ENCODE data around the gene CEPT1. TPM values are rescaled to one million over a fixed set of nuclear protein-coding genes. Genes with fewer than 3 reads are reported as not detected.

Gene CEPT1
- total RNA-seq, 1 donor: 18.3 TPM

DNA sequence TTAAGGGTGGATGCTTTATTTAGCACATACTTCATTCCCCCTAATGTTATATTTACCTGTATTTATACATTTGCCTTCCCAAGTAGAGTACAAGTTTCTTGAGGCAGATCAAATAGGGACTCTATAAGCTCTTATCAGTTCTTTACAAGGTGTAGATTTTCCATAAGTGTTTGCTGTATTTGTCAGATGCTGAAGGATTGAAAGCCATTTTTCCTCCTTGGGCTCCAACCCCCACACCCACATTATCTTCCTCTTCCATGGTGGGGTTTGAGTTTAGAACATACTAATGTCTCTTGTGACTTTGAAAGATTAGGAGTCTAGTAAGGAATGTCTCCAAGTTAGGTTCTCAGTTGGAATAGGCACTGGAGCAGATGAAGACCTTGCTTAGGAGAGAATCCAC, 85.1 kb downstream of the CEPT1 start:
- DNase-seq (ENCODE audit: low read depth in 2 of 3, low spot score in 2 of 3): no peak

DNA sequence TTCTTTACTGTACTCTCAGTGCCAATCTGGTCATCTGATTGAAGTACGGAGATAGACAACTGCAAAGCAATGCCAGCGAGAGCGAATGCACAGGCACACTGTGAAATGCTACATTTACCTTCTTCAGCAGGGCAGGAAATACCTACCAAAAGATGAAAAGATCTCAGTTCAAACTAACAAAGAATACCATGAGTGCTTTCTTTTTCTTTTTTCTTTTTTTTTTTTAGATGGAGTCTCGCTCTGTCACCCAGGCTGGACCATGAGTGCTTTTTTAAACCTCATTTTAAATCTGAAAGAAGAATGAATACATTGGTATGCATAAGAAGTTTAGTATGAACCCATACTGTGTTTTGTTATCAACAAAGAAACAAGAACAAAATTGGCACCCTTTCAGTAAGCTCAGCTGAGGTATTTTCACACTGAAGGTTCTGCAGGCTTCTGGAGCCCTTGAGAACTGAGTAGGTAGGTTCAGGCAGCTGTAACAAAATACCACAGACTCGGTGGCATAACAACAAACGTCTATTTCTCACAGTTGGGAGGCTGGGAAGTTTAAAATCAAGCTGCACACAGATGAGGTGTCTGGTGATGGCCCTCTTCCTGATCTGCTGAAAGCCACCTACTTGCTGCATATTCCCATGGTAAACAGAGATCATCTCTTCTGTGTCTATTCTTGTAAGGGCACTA, 85.8 kb downstream of the CEPT1 start:
- no peak for DNase-seq (ENCODE audit: low read depth in 2 of 3, low spot score in 2 of 3)

DNA sequence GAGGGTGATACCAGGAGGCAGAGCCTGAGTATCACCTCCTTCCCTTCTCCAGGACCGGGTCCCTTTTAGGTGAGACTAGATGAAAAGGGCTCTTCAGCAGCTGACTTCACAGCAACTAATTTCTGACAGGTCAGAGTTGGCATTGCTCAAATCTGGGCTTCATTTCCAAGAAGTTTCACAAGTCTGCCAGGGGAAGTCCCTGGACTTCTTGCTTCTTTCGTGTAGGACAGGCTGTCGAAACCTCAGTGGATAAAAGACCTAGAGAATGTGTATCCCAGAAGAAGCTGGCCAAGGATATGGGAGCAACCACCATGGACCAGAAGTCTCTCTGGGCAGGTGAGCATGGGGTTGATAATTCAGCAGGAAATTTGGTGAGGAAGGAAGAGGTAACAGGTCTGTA, 87.4 kb downstream of the CEPT1 start, which contains the start of gene CHI3L2:
Gene CHI3L2 (plus strand): TSS at position 280 of the 400 bp plus-strand sequence. CDS start 17 bp downstream, at position 297.
- DNase-seq (ENCODE audit: low read depth in 2 of 3, low spot score in 2 of 3): no peak

DNA sequence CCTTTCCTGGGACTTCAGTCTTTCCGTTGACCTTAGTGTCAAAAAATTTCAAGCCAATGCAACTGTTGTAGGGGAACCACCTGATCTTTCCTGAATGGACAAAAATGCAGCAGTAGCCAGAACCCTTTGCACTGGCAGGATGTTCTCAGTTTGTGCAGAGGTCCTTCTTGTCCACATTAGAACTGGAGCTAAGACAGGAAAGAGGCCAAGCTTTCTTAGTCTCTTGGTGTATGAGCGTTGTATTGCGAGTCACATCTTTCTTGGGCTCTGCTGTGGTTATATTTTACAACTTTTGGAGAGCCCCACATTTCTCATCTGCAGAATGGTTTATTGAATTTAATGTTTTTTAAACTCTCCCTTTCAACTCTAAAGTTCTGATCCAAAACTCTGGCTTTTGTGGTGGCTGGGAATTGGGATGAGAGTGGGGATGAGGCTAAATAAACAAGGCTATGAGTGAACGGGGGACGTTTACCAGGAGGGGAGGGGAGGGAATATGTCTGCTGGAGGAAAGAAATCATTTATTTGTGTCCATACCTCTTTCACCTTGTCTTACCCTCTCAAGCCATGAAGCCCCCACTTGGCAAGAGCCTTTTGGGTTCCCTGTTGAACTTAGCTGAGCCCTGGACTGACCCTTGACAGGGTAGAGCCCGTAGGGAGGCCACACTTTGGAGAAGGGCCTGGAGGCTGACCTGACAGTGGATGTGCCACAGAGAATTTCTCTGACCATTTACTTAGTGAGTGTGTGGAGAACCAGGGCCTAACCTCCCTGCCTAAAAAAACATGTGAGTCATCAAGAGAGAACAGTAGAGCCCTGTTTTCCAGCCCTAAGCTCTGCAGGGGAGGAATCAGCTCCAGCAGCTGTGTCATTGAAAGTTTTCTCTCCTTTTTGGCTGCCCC, 88.1 kb downstream of the CEPT1 start:
- DNase-seq (ENCODE audit: low read depth in 2 of 3, low spot score in 2 of 3): no peak

DNA sequence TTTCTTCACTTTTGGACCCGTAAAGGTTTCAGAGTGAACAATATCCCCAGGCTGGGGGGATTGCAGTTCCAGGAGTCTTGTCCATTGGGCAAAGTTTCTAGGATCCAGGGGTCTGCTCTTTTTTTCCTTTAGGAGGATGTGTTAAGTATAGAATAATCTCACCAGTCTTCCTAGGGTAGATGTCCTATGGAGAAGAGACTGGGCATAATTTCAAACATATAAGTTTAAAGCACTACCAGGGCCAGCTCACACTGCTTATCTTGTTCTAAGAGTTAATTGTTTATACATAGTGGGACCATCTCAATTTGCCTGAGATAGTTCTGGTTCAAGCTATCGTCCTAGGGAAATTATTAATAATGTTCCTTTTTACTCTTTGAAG, 88.7 kb downstream of the CEPT1 start:
- DNase-seq (ENCODE audit: low read depth in 2 of 3, low spot score in 2 of 3): no peak

DNA sequence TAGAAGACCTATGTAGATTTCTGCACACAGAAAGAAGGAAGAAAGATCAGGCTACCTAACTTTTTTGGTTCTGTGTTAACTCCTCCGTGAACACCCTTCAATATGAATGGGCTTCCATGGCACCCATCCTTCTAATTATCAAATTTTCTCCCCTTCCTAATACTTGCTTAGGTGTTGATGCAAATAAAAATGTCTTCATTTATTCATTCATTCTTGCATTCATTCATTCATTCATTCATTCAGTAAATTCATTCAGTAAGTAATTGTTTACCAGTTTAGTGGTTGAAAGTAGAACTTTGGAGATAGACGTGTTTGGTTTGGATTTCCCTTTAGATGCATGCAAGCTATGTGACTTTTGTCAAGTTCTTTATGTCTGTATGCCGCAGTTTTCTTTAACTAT, 92.1 kb downstream of the CEPT1 start:
- no peak for DNase-seq (ENCODE audit: low read depth in 2 of 3, low spot score in 2 of 3)

DNA sequence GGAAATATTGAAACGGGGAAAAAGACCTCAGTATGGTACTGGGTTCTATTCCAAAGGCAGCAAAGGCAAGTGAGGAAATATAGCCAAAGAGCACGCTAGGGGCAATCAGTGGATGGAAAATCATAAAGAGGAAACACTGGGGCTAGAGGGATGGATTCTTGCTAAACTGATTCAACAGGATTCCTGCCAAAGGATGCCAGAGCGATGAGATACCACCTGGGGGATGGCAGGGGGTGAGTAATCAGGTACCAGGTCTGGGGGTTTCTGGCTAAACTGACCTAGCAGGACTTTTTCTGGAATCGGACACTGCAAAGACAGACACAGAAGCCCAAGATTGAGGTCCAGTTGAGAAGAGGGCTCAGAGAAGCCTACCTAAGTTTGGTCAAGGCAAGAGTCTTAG, 94.2 kb downstream of the CEPT1 start:
- DNase-seq (ENCODE audit: low read depth in 2 of 3, low spot score in 2 of 3): no peak

Small RNA genes lying within 50 kb of the gene (small RNA-seq; reads per million reads assigned to genes)
- gene AL355816.1: not detected

Other genes starting within 250 kb of the CEPT1 start
- 4.6 TPM for gene LRIF1, start 176.3 kb upstream of the CEPT1 start, total RNA-seq
- 36.6 TPM for gene DRAM2, start 130 bp upstream of the CEPT1 start, total RNA-seq
- 17.8 TPM for gene DENND2D, start 60.4 kb downstream of the CEPT1 start, total RNA-seq
- 0.54 TPM for gene CHI3L2, start 87.5 kb downstream of the CEPT1 start, total RNA-seq
- gene CHIA, start 150.6 kb downstream of the CEPT1 start, total RNA-seq: not detected